IPS-20b (cell line): ENCODE measurements around the gene NMUR1.
"Not testable (repeated sequence)": the region's sequence is repeated elsewhere in the genome, so short reads cannot be mapped to it uniquely, and the experiment has no call there.

Experiments used
- H3K27ac ChIP-seq: one replicate; pipeline ENCODE4 v1.5.1; 2013; ENCODE audit warnings: low read length
- H3K27me3 ChIP-seq: 2 replicates; pipeline ENCODE4 v1.6.1; 2013; ENCODE audit warnings: mild to moderate bottlenecking, low read length, inconsistent platforms; ENCODE audit not compliant: insufficient read depth
- H3K36me3 ChIP-seq: 2 replicates; pipeline ENCODE4 v1.6.1; 2013; ENCODE audit warnings: low read depth, mild to moderate bottlenecking, inconsistent platforms, low read length, moderate library complexity; ENCODE audit not compliant: insufficient read depth
- H3K4me1 ChIP-seq: 2 replicates; pipeline ENCODE4 v1.6.1; 2013; ENCODE audit warnings: mild to moderate bottlenecking, control low read depth, inconsistent platforms, low read length, moderate library complexity; ENCODE audit not compliant: insufficient read depth
- H3K4me3 ChIP-seq: 2 replicates; pipeline ENCODE4 v1.5.1; 2013; ENCODE audit warnings: mild to moderate bottlenecking, low read length, inconsistent platforms
- H3K9ac ChIP-seq: 2 replicates; pipeline ENCODE4 v1.6.1; 2013; ENCODE audit warnings: low read depth, mild to moderate bottlenecking, inconsistent platforms, low read length, moderate library complexity
- H3K9me3 ChIP-seq: 2 replicates; pipeline ENCODE4 v1.6.1; 2013; ENCODE audit warnings: mild to moderate bottlenecking, low read depth, low read length, inconsistent platforms; ENCODE audit not compliant: insufficient read depth

The NMUR1 gene

DNA sequence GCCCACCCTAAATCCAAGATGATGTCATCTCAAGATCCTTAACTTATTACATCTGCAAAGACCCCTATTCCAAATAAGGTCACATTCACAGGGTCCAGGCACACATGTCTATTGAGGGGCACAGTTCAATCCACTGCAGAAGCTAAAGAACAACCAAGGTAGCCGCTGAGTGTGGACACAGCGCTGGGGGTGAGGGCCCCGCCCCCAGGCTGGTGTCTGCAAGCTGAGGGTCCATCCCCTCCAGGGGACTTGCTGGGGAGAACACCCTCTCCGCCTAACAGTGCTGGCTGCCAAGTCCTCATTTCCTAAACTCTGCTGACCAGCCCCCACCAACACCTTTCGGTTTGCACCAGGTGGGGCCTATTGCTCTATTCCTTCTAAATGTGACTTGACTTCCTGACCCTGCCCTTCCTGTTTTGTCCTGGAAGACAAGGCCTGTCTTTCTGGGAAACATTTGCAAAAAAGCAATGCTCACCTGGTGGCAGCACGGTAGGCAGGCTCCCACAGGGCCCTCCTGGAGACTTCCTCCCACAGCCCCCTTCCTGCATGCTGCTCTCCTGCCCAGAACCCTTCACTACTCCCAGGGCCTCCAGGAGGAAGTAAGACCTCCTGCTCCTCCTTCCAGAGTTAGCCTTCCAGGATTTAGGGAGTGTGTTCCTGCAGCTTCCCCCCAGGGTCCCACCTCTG lies 38.0 kb upstream of the NMUR1 start:
- Histone ChIP-seq H3K4me1 (peaks cover 20% of the 10 kb centered on the region), H3K27ac (no peak overlapping the region), H3K9me3 (0 out of 2 replicates have a peak, but pooled peaks cover 10% of the 10 kb centered on the region), H3K27me3 (no peaks in the 10 kb centered on the region), H3K9ac (no peak overlapping the region), H3K4me3 (no peak overlapping the region), H3K36me3 (no peaks in the 10 kb centered on the region)

DNA sequence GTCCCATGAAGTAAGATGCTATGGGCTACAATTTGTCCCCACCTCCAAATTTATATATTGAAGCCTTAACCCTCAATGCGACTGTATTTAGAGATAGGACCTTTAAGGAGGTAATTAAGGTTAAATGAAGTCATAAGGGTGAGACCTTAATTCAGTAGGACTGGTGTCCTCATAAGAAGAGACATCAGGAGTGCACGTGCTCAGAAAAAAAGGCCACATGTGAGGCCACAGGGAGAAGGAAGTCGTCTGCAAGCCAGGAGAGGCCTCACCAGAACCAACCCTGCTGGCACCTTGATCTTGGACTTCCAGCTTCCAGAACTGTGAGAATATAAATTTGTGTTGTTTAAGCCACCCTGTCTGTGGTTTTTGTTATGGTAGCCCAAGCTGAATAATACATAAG lies 36.9 kb upstream of the NMUR1 start:
- Histone ChIP-seq H3K9me3 (0 out of 2 replicates have a peak, but pooled peaks cover 10% of the 10 kb centered on the region), H3K9ac (no peak overlapping the region), H3K4me1 (peaks cover 14% of the 10 kb centered on the region), H3K27me3 (no peaks in the 10 kb centered on the region), H3K4me3 (no peak overlapping the region), H3K36me3 (no peaks in the 10 kb centered on the region), H3K27ac (no peak overlapping the region)

DNA sequence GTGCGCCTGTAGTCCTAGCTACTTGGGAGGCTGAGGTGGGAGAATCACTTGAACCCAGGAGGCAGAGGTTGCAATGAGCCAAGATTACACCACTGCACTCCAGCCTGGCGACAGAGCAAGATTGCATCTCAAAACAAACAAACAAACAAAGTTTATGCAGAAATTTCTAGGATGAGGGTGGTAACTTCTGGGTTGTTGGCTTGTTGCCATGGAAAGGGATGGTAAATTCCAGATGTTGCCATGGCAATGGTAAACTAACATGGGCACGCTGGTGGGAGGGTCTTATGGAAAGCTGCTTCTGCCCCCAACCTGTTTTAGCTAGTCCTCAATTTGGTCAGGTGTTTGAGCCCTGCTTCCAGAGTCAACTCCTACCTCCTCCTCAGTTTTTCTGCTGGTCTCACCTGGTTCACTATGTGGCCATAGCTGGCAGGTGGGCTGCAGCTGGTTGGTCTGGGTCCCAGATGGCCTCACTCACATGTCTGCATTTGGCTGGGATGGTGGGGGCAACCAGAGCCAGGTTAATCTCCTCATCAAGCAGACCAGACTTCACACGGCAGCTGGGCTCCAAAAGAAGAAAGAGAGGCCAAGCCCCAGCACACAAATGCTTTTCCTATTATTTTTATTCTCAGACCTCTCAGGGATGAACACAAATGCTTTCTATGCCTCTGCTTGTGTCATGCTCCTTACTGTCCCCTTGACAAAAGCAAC lies 35.8 kb upstream of the NMUR1 start:
- no peaks in the 10 kb centered on the region for H3K27me3 ChIP-seq
- H3K36me3 ChIP-seq: no peaks in the 10 kb centered on the region
- H3K9me3 ChIP-seq: 0 out of 2 replicates have a peak, but pooled peaks cover 10% of the 10 kb centered on the region
- peaks cover 5% of the 10 kb centered on the region; the same call in 1 of the 2 replicates for H3K4me1 ChIP-seq
- H3K27ac ChIP-seq: no peak overlapping the region
- H3K9ac ChIP-seq: no peak overlapping the region
- H3K4me3 ChIP-seq: no peak overlapping the region

DNA sequence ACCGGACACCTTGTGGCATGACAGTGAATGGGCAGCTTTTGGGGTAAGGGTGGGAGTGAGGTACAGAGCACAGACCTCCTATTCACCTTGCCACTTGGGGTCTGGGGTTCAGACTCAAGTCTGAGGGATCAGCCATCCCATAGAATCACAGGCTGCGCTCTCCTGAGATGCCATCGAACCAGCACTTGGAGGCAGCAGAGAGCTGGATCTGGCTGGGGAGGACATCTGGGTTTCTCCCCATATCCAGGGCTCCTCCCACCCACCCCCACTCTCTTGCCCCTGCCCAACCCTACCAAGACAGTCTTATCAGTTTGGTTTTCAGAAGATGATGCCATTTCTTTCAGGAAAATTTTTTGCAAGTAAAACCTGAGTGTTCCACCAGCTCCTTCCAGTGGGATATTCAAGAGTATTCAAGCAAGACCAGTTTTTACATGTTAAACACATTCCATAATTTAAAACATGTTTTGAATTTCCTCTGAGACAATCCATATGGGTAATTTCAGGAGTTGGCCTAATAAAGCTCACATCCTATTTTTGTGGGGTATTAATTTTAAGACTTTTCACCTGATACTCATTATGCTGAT lies 33.2 kb upstream of the NMUR1 start:
- Histone ChIP-seq H3K27me3 (no peaks in the 10 kb centered on the region), H3K4me3 (no peak overlapping the region), H3K36me3 (no peaks in the 10 kb centered on the region), H3K9ac (no peak overlapping the region), H3K27ac (no peak overlapping the region), H3K9me3 (0 out of 2 replicates have a peak, but pooled peaks cover 10% of the 10 kb centered on the region), H3K4me1 (peaks cover 3% of the 10 kb centered on the region; the same call in 1 of the 2 replicates)

DNA sequence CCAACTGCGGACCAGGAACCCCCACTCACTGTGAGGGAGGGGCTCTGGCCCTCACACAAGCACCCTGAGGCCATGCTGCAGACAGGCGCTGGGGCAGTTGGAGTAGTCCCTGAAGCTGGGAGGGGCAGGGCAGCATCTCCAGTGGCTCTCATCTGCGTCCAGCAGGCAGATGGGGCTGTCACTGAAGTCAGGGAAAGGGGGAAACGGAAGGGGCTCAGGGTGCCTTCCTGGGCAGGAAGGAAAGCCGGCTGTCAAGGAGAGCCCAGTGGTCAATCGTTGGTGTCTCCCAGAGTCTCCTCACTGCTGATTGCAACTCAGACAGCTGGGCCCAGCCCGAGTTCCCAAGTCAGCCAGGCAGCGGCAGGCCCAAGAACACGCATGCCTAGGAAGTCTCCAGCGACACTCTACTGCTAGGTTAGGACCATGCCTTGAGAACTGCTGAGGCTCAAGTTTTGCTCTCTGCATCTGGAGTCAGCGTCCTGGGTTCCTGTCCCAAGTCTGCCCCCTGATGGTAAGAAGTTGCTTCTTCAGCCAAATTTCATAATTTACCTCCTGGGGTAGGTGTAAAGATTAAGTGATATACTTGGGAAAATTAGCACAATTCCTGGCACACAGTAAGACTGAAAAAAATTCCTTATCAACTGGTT lies 27.4 kb upstream of the NMUR1 start:
- Histone ChIP-seq H3K27me3 (no peaks in the 10 kb centered on the region), H3K9ac (no peak overlapping the region), H3K27ac (no peak overlapping the region), H3K4me1 (no peaks in the 10 kb centered on the region), H3K36me3 (no peaks in the 10 kb centered on the region), H3K4me3 (no peak overlapping the region), H3K9me3 (peaks cover 9% of the 10 kb centered on the region; the same call in 1 of the 2 replicates)

DNA sequence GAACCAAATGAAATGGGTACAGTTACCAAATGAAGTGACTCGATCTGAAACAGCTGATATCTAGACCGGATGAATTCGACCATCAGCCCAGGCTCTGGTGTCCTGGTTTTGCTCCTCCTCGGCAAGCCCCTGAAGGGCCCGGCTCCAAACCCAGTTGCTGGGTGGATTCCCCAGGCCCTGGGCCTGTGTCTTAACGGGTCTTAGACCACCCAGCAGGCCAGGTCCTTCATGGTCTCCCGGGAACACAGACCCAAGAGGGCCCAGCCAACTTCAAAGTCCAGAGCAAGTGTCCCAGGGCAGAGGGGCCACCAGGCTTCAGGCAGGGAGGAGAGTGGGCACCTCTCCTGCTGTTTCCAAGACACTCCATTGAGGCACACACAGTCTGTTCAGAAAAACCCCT lies 26.7 kb upstream of the NMUR1 start:
- Histone ChIP-seq H3K27me3 (no peaks in the 10 kb centered on the region), H3K9me3 (peaks cover 13% of the 10 kb centered on the region; the same call in 1 of the 2 replicates), H3K4me1 (no peaks in the 10 kb centered on the region), H3K36me3 (no peaks in the 10 kb centered on the region), H3K9ac (no peak overlapping the region), H3K27ac (no peak overlapping the region), H3K4me3 (no peak overlapping the region)

DNA sequence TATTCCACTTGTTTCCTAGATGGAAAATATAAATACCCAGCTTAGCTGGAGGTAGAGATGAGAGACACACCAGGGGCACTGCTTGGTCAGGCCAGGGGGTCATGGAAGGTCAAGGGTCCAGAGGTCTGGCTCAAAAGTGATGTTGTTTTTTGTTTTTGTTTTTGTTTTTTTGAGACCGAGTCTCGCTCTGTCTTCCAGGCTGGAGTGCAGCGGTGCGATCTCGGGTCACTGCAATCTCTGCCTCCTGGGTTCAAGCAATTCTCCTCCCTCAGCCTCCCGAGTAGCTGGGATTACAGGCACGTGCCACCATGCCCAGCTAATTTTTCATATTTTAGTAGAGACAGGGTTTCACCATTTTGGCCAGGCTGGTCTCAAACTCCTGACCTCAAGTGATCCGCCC lies 26.3 kb upstream of the NMUR1 start:
- H3K27ac ChIP-seq, H3K4me1 ChIP-seq, H3K9ac ChIP-seq, H3K27me3 ChIP-seq, H3K4me3 ChIP-seq, H3K36me3 ChIP-seq: not testable (repeated sequence)
- peaks cover 13% of the 10 kb centered on the region; the same call in 1 of the 2 replicates for H3K9me3 ChIP-seq

DNA sequence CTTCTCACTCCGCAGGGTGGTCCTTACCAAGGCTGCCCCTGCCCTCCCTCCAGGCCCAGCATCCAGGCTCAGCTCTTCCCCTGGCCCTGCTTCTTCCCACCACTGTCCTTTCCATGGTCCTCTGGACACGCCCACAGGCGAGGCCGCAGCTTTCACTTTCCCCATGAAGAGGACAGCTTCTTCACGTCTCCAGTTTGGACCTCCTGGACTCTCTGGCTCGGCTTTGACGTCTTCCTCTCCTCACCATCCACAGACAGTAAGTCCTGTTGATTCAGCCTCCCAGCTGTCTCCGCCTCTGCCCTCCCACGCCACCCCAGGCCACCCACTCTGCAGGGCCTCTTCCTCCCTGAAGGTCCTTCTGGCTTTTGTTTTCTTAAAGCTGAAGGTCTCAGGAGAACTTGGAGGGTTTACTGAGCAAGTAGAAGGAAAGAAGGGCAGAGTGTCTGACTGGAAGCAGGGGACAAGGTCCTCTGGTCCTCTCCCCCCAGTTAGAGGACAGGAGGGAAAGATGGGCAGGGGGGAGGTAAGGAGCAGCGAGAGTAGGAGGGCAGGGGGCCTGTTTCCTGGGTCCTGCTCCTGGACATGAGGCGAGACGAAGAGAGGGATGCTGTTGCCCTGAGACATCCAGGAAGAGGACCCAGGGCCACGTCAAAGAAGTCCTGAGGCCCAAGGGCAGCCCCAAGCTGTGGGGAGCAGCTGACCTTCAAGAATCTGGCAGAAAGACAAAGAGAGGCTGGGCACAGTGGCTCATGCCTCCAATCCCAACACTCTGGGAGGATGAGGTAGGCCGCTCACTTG lies 24.7 kb upstream of the NMUR1 start:
- no peaks in the 10 kb centered on the region for H3K27me3 ChIP-seq
- peaks cover 13% of the 10 kb centered on the region; the same call in 1 of the 2 replicates for H3K9me3 ChIP-seq
- no peaks in the 10 kb centered on the region for H3K36me3 ChIP-seq
- no peak overlapping the region for H3K9ac ChIP-seq
- no peak overlapping the region for H3K27ac ChIP-seq
- H3K4me1 ChIP-seq: no peaks in the 10 kb centered on the region
- H3K4me3 ChIP-seq: no peak overlapping the region

DNA sequence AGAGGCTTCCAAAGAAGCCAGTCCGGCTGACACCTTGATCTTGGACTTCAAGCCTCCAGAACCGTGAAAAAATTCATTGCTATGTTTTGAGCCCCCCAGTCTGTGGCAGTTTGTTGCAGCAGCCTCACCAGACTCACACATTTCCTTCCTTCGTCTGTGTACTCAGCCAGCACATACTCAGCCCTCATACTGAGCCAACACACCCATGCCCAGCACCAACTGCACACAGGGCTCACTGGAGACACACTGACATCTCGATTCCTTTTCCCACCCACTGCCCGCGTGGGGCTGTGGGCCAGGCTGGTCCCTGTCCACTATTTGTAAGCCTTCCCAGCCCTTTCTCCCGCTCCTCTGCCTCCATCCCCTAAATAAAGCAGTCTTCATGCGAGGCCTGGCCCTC lies 24.1 kb upstream of the NMUR1 start:
- H3K9me3 ChIP-seq: peaks cover 13% of the 10 kb centered on the region; the same call in 1 of the 2 replicates
- no peak overlapping the region for H3K4me3 ChIP-seq
- H3K4me1 ChIP-seq: no peaks in the 10 kb centered on the region
- H3K27me3 ChIP-seq: no peaks in the 10 kb centered on the region
- no peak overlapping the region for H3K9ac ChIP-seq
- H3K36me3 ChIP-seq: no peaks in the 10 kb centered on the region
- no peak overlapping the region for H3K27ac ChIP-seq

DNA sequence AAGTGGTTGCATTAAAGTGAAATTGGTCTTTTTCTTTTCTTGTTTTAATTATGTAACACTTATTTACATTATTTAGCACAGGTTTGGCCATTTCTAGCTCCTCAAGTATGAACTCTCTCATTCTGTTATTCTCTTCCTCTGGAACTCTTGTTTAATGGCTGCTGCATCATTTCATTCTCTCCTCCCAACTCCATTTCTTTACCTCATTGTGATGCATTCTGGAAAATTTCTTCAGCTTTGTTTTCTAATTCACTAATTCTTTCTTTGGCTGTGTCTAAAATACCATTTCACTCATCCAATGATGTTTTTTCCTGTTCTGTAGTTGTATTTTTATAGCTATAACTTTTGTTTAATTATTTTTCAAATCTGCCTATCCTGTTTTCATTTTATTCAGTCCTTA lies 22.5 kb upstream of the NMUR1 start:
- H3K9me3 ChIP-seq: peaks cover 13% of the 10 kb centered on the region; the same call in 1 of the 2 replicates
- H3K36me3 ChIP-seq: no peaks in the 10 kb centered on the region
- no peak overlapping the region for H3K27ac ChIP-seq
- H3K4me3 ChIP-seq: no peak overlapping the region
- H3K9ac ChIP-seq: no peak overlapping the region
- H3K27me3 ChIP-seq: no peaks in the 10 kb centered on the region
- H3K4me1 ChIP-seq: no peaks in the 10 kb centered on the region
